ENCODE results near the gene RAB40A. TPM values are rescaled to one million over a fixed set of nuclear protein-coding genes. Genes with fewer than 3 reads are reported as not detected.

RAB40A gene
- total and polyA plus RNA-seq, 9 of the 15 experiments (the other 6 are each of a cell fraction or from before 2014, with no cell fraction given) = 0.07 to 0.15 (median 0.10) TPM; not detected in 3

DNA sequence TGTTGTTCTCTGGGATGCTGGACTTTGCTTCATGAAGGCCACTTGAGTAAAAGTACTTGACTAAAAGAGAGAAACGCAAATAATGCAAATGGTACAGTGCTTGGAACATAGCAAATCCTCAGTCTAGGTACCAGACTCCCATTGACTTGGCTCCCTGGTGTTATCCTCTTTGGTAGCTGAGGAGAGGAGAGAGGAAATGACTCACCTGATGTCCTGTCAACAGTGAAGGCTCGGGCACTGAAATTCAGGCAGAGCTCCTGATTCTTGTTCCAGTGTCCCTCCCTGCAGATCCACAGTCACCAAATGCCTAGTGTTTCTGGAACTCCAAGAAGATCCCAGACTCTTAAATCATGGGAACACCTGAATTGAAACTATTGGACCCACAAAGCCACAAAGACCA is 43.5 kb upstream of the RAB40A start:
- intact Hi-C loops (cut with micrococcal nuclease) = no loop called here
- H3K4me3 ChIP-seq = no peak overlapping the region
- POLR2A ChIA-PET = no interaction called here
- no TSS peak for BruUV-seq (replicated peaks)
- H3K27me3 ChIP-seq (ENCODE audit: control insufficient read depth in 2 of 2, insufficient read depth in 2 of 2, low read length in 2 of 2) = no peaks in the 10 kb centered on the region
- no peaks in the 10 kb centered on the region for H4K20me1 ChIP-seq (replicated peaks; ENCODE audit: control insufficient read depth, insufficient read depth, low read length)
- in situ Hi-C loops (cut with MboI) = no loop called here
- no peaks in the 10 kb centered on the region for H3K9me1 ChIP-seq (ENCODE audit: control insufficient read depth, insufficient read depth, low read length)
- H3K9me3 ChIP-seq (replicated peaks; ENCODE audit: control insufficient read depth, insufficient read depth, low read depth, low read length) = no peaks in the 10 kb centered on the region
- CTCF ChIA-PET (ENCODE audit: low intra/inter-chr PET ratio) = interaction anchor here (0.6 kb wide), 1 partner anchor 29 kb away, joined by 3 read pairs; no protein-coding TSS in a partner anchor
- no peak overlapping the region for H3K4me2 ChIP-seq (ENCODE audit: insufficient read depth, low read length)
- 0% methylated on average over 2 of the region's 2 CpGs for WGBS (ENCODE audit: insufficient coverage, low coverage, missing lambda C conversion rate)
- no peaks in the 10 kb centered on the region for H3K36me3 ChIP-seq (ENCODE audit: control insufficient read depth, insufficient read depth, low read length)
- TF ChIP-seq MEIS2 (IDR thresholded peaks at IDR 0.05; ENCODE audit: partially characterized antibody) = no peak
- TF ChIP-seq FOSL1 (tag; conservative IDR thresholded peaks at IDR 0.05) = 0 out of 2 replicates have a peak, but pooled peaks have one; percentile 20
- H3K4me1 ChIP-seq (replicated peaks in 1 of 2; ENCODE audit: control insufficient read depth in 2 of 2, insufficient read depth in 2 of 2, low read length in 2 of 2) = no peaks in the 10 kb centered on the region
- FAIRE-seq = no peak
- no peak for ATAC-seq
- H3K27ac ChIP-seq (ENCODE audit: extremely low read depth, low read depth, low read length) = no peak overlapping the region
- no peak overlapping the region for H2AFZ ChIP-seq (ENCODE audit: low read depth, low read length)
- DNase-seq (ENCODE audit: extremely low read depth in 1 of 4, low spot score in 3 of 4) = no peak
- H3K9ac ChIP-seq (ENCODE audit: insufficient read depth in 1 of 2, low read depth in 2 of 2, low read length in 2 of 2) = no peak overlapping the region
- no peaks in the 10 kb centered on the region for H3K79me2 ChIP-seq (ENCODE audit: control insufficient read depth, insufficient read depth, low read length)

GRCh38 chrX:103560256-103560655 is 41.0 kb upstream of the RAB40A start:
- CTCF ChIA-PET (ENCODE audit: low intra/inter-chr PET ratio) = no interaction called here
- no peak for ATAC-seq
- POLR2A ChIA-PET = no interaction called here

More at GRCh38 chrX:103560256-103560655, 41.0 kb upstream of the RAB40A start:
- WGBS (ENCODE audit: insufficient coverage, low coverage, missing lambda C conversion rate) = no CpG with 5 or more reads among the region's 1 CpG
- no peak overlapping the region for H3K27ac ChIP-seq (ENCODE audit: extremely low read depth, low read depth, low read length)
- no peaks in the 10 kb centered on the region for H4K20me1 ChIP-seq (replicated peaks; ENCODE audit: control insufficient read depth, insufficient read depth, low read length)
- in situ Hi-C loops (cut with MboI) (no loop called here), intact Hi-C loops (cut with micrococcal nuclease) (no loop called here)
- H3K79me2 ChIP-seq (ENCODE audit: control insufficient read depth, insufficient read depth, low read length) = no peaks in the 10 kb centered on the region
- DNase-seq (ENCODE audit: extremely low read depth in 1 of 4, low spot score in 3 of 4) (no peak), FAIRE-seq (no peak)
- no peaks in the 10 kb centered on the region for H3K9me1 ChIP-seq (ENCODE audit: control insufficient read depth, insufficient read depth, low read length)
- TF ChIP-seq, protein P1, sequence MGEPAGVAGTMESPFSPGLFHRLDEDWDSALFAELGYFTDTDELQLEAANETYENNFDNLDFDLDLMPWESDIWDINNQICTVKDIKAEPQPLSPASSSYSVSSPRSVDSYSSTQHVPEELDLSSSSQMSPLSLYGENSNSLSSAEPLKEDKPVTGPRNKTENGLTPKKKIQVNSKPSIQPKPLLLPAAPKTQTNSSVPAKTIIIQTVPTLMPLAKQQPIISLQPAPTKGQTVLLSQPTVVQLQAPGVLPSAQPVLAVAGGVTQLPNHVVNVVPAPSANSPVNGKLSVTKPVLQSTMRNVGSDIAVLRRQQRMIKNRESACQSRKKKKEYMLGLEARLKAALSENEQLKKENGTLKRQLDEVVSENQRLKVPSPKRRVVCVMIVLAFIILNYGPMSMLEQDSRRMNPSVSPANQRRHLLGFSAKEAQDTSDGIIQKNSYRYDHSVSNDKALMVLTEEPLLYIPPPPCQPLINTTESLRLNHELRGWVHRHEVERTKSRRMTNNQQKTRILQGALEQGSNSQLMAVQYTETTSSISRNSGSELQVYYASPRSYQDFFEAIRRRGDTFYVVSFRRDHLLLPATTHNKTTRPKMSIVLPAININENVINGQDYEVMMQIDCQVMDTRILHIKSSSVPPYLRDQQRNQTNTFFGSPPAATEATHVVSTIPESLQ (CRISPR knock-in tag; IDR thresholded peaks at IDR 0.05) = no peak
- TF ChIP-seq TFAM (CRISPR knock-in tag; conservative IDR thresholded peaks at IDR 0.05) = no peak
- TF ChIP-seq STAG1 (CRISPR knock-in tag; IDR thresholded peaks at IDR 0.05; ENCODE audit: borderline replicate concordance) = no peak
- TF ChIP-seq CBX2 (IDR thresholded peaks at IDR 0.05; ENCODE audit: insufficient read depth, low read length, poor library complexity, severe bottlenecking) = no peak
- TF ChIP-seq SMAD1 (IDR thresholded peaks at IDR 0.05; ENCODE audit: low read depth, low read length, partially characterized antibody) = no peak
- TF ChIP-seq SREBF2 (CRISPR knock-in tag; IDR thresholded peaks at IDR 0.05) = no peak
- no peak for TF ChIP-seq FOXM1 (IDR thresholded peaks at IDR 0.05; ENCODE audit: low read depth)
- no peak for TF ChIP-seq FOXM1 (CRISPR knock-in tag; IDR thresholded peaks at IDR 0.05; ENCODE audit: low read depth)
- no peak for TF ChIP-seq NFIC (IDR thresholded peaks at IDR 0.05)
- TF ChIP-seq, protein P2, sequence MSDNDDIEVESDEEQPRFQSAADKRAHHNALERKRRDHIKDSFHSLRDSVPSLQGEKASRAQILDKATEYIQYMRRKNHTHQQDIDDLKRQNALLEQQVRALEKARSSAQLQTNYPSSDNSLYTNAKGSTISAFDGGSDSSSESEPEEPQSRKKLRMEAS (CRISPR knock-in tag; IDR thresholded peaks at IDR 0.05) = no peak
- TF ChIP-seq ARID2 (IDR thresholded peaks at IDR 0.05) = no peak
- no peak for TF ChIP-seq TRIM28 (IDR thresholded peaks at IDR 0.05)
- TF ChIP-seq TAF9B (IDR thresholded peaks at IDR 0.05; ENCODE audit: partially characterized antibody) = no peak
- TF ChIP-seq HDAC1 (IDR thresholded peaks at IDR 0.05) = no peak
- H3K27me3 ChIP-seq (ENCODE audit: control insufficient read depth in 2 of 2, insufficient read depth in 2 of 2, low read length in 2 of 2) = no peaks in the 10 kb centered on the region
- no TSS peak for BruUV-seq (replicated peaks)
- no peaks in the 10 kb centered on the region for H3K4me1 ChIP-seq (replicated peaks in 1 of 2; ENCODE audit: control insufficient read depth in 2 of 2, insufficient read depth in 2 of 2, low read length in 2 of 2)
- H3K4me2 ChIP-seq (ENCODE audit: insufficient read depth, low read length) = no peak overlapping the region
- no peak overlapping the region for H3K4me3 ChIP-seq
- H3K9me3 ChIP-seq (replicated peaks; ENCODE audit: control insufficient read depth, insufficient read depth, low read depth, low read length) = no peaks in the 10 kb centered on the region
- H3K36me3 ChIP-seq (ENCODE audit: control insufficient read depth, insufficient read depth, low read length) = no peaks in the 10 kb centered on the region
- no peak overlapping the region for H2AFZ ChIP-seq (ENCODE audit: low read depth, low read length)
- H3K9ac ChIP-seq (ENCODE audit: insufficient read depth in 1 of 2, low read depth in 2 of 2, low read length in 2 of 2) = no peak overlapping the region

All from K562 (cell line).